ENCODE measurements around the gene LPAR3. TPM values are rescaled to one million over a fixed set of nuclear protein-coding genes. Genes with fewer than 3 reads are reported as not detected.
"Not testable (repeated sequence)": the region's sequence is repeated elsewhere in the genome, so short reads cannot be mapped to it uniquely, and the experiment has no call there.

Gene LPAR3
- total RNA-seq, 1 donor from 2014 or later, result 1.2 TPM

DNA sequence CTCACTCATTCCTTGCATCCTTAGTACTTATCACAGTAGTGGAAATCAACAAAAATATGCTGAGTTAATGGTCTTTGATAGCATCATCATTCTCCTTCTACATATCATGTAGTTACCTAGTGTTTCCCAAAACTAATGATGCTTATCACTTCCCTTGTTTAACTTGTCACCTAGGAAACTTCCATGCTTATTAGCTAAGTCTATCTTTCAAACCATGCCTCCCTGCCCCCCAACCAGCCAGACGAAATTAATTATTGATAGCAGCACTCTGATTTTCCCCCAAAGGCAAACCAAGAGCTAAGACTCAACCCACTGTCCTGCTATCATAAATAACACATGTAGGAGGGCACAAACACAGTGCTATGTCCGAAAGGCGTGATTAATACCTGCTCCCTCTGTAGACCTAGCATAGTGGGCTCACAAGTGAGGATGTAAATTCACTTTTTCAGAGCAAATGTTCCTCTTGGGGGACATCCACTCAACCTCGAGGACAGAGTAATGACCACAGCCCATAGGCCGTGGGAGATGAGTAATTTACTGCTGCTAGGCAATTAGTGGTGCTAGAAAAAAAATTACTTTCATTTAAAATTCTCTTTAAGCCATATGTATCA, 25.8 kb upstream of the LPAR3 start:
- Mint-ChIP-seq H3K27me3 (ENCODE audit: unreplicated experiment) (peaks cover 2% of the 10 kb centered on the region), H3K36me3 (ENCODE audit: low read depth, unreplicated experiment) (no peaks in the 10 kb centered on the region), H3K4me3 (ENCODE audit: unreplicated experiment) (no peak overlapping the region), H3K4me1 (ENCODE audit: unreplicated experiment) (no peaks in the 10 kb centered on the region), H3K27ac (ENCODE audit: unreplicated experiment) (no peak overlapping the region), H3K9me3 (ENCODE audit: unreplicated experiment) (no peaks in the 10 kb centered on the region)
- DNase-seq (ENCODE audit: low spot score), result no peak
- TF ChIP-seq, protein P1, sequence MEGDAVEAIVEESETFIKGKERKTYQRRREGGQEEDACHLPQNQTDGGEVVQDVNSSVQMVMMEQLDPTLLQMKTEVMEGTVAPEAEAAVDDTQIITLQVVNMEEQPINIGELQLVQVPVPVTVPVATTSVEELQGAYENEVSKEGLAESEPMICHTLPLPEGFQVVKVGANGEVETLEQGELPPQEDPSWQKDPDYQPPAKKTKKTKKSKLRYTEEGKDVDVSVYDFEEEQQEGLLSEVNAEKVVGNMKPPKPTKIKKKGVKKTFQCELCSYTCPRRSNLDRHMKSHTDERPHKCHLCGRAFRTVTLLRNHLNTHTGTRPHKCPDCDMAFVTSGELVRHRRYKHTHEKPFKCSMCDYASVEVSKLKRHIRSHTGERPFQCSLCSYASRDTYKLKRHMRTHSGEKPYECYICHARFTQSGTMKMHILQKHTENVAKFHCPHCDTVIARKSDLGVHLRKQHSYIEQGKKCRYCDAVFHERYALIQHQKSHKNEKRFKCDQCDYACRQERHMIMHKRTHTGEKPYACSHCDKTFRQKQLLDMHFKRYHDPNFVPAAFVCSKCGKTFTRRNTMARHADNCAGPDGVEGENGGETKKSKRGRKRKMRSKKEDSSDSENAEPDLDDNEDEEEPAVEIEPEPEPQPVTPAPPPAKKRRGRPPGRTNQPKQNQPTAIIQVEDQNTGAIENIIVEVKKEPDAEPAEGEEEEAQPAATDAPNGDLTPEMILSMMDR (IDR thresholded peaks at IDR 0.05; ENCODE audit: unreplicated experiment), result no peak

DNA sequence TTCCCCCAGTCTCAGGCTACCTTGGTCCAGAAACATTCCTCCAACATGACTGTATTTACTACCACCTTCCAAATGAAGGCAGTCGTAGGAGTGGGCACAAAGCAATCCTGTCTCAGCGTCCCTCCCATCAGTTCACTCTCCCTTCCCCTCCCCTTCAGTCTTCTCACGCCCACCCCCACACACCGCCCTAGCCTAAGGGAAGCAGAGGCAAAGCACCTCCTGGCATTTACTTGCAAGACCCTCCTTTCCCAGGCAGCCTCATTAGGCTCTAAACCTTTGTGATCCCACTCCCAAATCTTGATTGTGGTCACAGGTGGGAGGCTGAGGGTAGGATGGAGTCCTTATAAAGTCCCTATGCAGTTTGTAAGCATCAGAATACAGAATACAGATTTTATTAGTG, 23.9 kb upstream of the LPAR3 start:
- no peaks in the 10 kb centered on the region for H3K36me3 Mint-ChIP-seq (ENCODE audit: low read depth, unreplicated experiment)
- H3K4me1 Mint-ChIP-seq (ENCODE audit: unreplicated experiment), result no peaks in the 10 kb centered on the region
- H3K9me3 Mint-ChIP-seq (ENCODE audit: unreplicated experiment), result no peaks in the 10 kb centered on the region
- H3K4me3 Mint-ChIP-seq (ENCODE audit: unreplicated experiment), result no peak overlapping the region
- peaks cover 2% of the 10 kb centered on the region for H3K27me3 Mint-ChIP-seq (ENCODE audit: unreplicated experiment)
- DNase-seq (ENCODE audit: low spot score), result no peak
- TF ChIP-seq, protein P1 (IDR thresholded peaks at IDR 0.05; ENCODE audit: unreplicated experiment), result no peak
- H3K27ac Mint-ChIP-seq (ENCODE audit: unreplicated experiment), result no peak overlapping the region

DNA sequence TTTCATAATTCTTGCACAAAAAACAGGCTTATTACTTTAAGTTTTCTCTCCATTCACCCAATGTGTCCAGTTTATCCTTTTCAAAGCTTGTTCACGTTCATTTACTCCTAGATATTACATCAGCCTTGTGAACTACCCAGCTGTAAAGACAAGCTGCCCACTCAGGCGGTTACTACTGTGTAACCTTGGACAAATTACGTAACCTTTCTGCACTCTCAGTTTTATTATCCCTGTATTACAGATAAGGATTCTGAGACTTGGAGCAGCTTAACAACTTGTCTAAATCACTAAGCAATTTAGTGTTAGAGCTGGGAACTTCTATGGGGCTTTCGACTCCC, 20.5 kb upstream of the LPAR3 start:
- H3K4me1 Mint-ChIP-seq (ENCODE audit: unreplicated experiment), result no peaks in the 10 kb centered on the region
- no peaks in the 10 kb centered on the region for H3K36me3 Mint-ChIP-seq (ENCODE audit: low read depth, unreplicated experiment)
- no peak overlapping the region for H3K27ac Mint-ChIP-seq (ENCODE audit: unreplicated experiment)

DNA sequence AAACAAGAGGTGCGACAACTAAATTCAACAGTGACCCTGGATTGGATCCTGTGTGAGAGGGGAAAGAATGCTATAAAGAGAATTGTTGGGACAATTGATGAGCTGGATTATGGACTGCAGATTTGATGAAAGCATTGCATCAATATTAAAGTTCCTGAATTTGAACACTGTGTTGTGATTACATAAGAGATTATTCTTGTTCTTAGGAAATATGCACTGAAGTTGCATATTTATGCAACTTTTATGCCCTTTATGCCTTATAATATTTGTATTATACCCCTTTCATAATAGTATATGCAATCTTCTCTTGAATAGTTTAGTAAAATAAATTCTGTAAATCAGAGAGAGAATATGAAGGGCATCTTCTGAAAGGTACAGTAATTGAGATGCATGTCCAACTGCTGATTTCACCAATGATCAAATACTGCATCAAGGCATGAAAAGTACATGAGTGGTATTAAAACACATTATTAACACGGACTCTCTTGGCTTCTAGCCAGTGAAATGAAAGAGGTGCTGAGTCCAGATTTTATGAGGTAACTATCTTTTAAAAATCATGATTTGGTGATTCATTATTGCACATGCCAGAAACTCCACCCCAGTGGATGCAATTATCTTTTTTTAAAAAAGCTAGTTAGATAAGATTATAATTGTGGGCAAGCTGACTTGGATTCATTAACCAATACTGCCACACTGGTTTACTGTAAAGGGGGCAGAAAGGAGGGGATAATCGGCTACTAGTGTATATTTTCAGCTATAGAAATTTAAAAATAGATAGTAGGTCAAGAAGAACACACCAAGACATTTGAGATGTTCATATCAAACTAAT, 19.9 kb upstream of the LPAR3 start:
- Mint-ChIP-seq H3K27me3 (ENCODE audit: unreplicated experiment) (no peaks in the 10 kb centered on the region), H3K4me3 (ENCODE audit: unreplicated experiment) (no peak overlapping the region), H3K9me3 (ENCODE audit: unreplicated experiment) (no peaks in the 10 kb centered on the region), H3K4me1 (ENCODE audit: unreplicated experiment) (no peaks in the 10 kb centered on the region), H3K27ac (ENCODE audit: unreplicated experiment) (no peak overlapping the region), H3K36me3 (ENCODE audit: low read depth, unreplicated experiment) (no peaks in the 10 kb centered on the region)
- TF ChIP-seq, protein P1 (IDR thresholded peaks at IDR 0.05; ENCODE audit: unreplicated experiment), result no peak
- DNase-seq (ENCODE audit: low spot score), result no peak

More for the DNA sequence above, 20.5 kb upstream of the LPAR3 start:
- Mint-ChIP-seq H3K9me3 (ENCODE audit: unreplicated experiment) (no peaks in the 10 kb centered on the region), H3K27me3 (ENCODE audit: unreplicated experiment) (no peaks in the 10 kb centered on the region), H3K4me3 (ENCODE audit: unreplicated experiment) (no peak overlapping the region)
- TF ChIP-seq, protein P1 (IDR thresholded peaks at IDR 0.05; ENCODE audit: unreplicated experiment), result no peak
- DNase-seq (ENCODE audit: low spot score), result no peak

DNA sequence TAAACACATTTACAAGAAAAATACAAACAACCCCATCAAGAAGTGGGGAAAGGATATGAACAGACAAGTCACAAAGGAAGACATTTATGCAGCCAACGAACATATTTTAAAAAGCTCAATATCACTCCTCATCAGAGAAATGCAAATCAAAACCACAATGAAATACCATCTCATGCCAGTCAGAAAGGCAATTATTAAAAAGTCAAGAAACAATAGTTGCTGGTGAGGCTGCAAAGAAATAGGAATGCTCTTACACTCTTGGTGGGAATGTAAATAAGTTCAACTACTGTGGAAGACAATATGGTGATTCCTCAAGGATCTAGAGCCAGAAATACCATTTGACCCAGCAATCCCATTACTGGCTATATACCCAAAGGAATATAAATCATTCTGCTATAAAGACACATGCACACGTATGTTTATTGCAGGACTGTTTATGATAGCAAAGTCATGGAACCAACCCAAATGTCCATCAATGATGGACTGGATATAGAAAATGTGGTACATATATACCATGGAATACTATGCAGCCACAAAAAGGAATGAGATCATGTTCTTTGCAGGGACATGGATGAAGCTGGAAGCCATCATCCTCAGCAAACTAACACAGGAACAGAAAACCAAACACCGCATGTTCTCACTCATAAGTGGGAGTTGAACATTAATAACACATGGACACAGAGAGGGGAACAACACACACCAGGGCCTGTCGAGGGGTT, 15.9 kb upstream of the LPAR3 start:
- not testable (repeated sequence) for H3K4me3 Mint-ChIP-seq (ENCODE audit: unreplicated experiment); H3K27ac Mint-ChIP-seq (ENCODE audit: unreplicated experiment); DNase-seq (ENCODE audit: low spot score); H3K9me3 Mint-ChIP-seq (ENCODE audit: unreplicated experiment); H3K4me1 Mint-ChIP-seq (ENCODE audit: unreplicated experiment); H3K36me3 Mint-ChIP-seq (ENCODE audit: low read depth, unreplicated experiment); H3K27me3 Mint-ChIP-seq (ENCODE audit: unreplicated experiment)

All from endothelial cell (in vitro differentiated cells).